Gastrocnemius medialis (tissue), 4 donors: Measurements from ENCODE around the gene IL22RA1.

ENCODE experiments used
- POLR2A ChIP-seq, 2 donors: fragments of 450-650 bp; IDR thresholded peaks; one replicate each; pipeline ENCODE4 v1.6.1; 2017; ENCODE audit warnings: antibody characterized with exemption in 2 of 2, mild to moderate bottlenecking in 2 of 2, moderate library complexity in 2 of 2
- TF ChIP-seq, protein P1 (sequence below), 5 experiments: fragments of 450-650 bp in 3 of 5; fragments of 200-600 bp in 2 of 5; sonication (generic) in 2 of 5; IDR thresholded peaks in 4 of 5; conservative IDR thresholded peaks in 1 of 5; 1 replicate in 4 of 5; 2 replicates in 1 of 5; pipeline ENCODE4 v1.5.1; 2016 to 2019; ENCODE audit warnings: antibody characterized with exemption in 5 of 5, mild to moderate bottlenecking in 3 of 5, moderate library complexity in 3 of 5

GRCh38 chr1:24167008-24167407 lies 24.1 kb upstream of the IL22RA1 start:
- TF ChIP-seq, protein P1, sequence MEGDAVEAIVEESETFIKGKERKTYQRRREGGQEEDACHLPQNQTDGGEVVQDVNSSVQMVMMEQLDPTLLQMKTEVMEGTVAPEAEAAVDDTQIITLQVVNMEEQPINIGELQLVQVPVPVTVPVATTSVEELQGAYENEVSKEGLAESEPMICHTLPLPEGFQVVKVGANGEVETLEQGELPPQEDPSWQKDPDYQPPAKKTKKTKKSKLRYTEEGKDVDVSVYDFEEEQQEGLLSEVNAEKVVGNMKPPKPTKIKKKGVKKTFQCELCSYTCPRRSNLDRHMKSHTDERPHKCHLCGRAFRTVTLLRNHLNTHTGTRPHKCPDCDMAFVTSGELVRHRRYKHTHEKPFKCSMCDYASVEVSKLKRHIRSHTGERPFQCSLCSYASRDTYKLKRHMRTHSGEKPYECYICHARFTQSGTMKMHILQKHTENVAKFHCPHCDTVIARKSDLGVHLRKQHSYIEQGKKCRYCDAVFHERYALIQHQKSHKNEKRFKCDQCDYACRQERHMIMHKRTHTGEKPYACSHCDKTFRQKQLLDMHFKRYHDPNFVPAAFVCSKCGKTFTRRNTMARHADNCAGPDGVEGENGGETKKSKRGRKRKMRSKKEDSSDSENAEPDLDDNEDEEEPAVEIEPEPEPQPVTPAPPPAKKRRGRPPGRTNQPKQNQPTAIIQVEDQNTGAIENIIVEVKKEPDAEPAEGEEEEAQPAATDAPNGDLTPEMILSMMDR (IDR thresholded peaks at IDR 0.05 in 4 of 5, conservative IDR thresholded peaks at IDR 0.05 in 1 of 5) = no peak
- no peak for TF ChIP-seq POLR2A (IDR thresholded peaks at IDR 0.05)
